ENCODE measurements around the gene KHDC1L.
A peak's percentile ranks its signal among the peaks of the same experiment; 100 is the strongest.
"Not testable (repeated sequence)": the region's sequence is repeated elsewhere in the genome, so short reads cannot be mapped to it uniquely, and the experiment has no call there.

Gene KHDC1L

DNA sequence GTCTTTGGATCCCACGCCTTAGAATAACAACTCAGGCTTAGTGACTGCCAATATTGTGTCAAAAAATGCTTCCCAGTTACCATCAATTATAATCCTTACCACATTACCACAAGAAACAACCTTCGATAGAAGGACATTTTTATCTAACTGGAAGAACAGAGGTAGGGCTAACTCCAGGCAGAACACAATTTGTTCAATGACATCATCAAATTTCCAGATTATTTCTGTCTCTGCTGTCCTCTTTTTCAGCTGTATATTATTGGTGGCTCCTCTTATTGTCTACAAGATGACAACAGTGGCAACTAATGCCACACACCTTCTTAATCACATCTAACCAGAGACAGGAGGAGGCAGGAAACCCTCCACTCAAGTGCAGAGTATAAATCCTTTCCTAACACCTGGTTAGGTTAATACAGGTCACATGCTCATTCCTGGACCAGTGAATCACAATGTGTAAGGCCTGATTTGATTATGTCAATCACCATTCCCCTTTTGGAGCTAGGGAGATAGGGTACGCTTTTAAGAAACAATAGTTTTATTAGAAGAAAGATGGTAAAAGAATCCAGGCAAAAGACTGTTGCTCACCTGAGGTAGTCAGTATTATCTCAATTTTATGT lies 18.0 kb downstream of the KHDC1L start:
- DNase-seq (ENCODE audit: low read depth, low spot score) = no peak

DNA sequence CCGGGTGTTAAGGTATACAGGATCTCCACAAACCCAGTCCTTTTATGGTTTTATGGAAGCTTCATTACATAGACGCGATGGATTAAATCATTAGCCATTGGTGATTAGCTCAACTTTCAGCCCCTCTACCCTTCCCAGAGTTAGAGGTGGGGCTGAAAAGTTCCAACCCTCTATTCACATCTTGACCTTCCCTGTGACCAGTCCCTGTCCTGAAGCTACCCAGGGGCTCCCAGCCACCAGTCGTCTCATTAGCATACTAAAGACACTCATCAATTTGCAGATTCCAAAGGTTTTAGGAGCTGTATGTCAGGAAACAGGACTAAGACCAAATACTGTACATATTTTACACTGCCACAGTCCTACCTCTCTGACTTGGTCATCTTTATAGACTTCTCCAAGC lies 21.0 kb downstream of the KHDC1L start:
- DNase-seq (ENCODE audit: low read depth, low spot score) = peak; percentile 28

- DNase-seq (ENCODE audit: low read depth, low spot score) = no peak
Measured at GRCh38 chr6:73203098-73203497, 22.2 kb downstream of the KHDC1L start.

DNA sequence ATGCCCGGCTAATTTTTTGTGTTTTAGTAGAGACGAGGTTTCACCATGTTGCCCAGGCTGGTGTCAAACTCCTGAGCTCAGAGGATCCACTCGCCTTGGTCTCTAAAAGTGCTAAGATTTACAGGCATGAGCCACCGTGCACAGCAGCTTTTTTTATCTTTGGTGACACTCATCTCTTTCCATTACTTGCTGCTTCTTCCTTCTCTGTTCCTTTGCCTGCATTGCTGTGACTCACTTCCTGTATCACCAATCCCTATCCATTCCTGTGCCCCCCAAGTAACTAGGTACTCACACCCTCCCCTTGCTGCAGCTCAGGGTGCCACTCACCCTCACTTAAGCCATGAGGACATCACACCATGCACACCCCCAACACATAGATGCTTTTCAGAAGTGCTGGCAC lies 24.6 kb downstream of the KHDC1L start:
- no peak for DNase-seq (ENCODE audit: low read depth, low spot score)

GRCh38 chr6:73200247-73200646 lies 25.0 kb downstream of the KHDC1L start:
- no peak for DNase-seq (ENCODE audit: low read depth, low spot score)

DNA sequence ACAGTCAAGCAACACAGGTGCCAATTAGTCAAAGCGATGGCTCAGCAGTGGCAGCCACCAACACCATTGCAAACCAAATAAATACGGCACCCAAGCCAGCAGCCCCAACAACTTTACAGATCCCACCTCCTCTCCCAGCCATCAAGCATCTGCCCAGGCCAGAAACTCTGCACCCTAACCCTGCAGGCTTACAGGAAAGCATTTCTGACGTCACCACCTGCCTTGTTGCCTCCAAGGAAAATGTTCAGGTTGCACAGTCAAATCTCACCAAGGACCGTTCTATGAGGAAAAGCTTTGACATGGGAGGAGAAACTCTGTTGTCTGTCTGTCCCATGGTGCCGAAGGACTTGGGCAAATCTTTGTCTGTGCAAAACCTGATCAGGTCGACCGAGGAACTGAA lies 30.6 kb downstream of the KHDC1L start:
- DNase-seq (ENCODE audit: low read depth, low spot score) = no peak

GRCh38 chr6:73193302-73193701 lies 32.0 kb downstream of the KHDC1L start:
- DNase-seq (ENCODE audit: low read depth, low spot score) = not testable (repeated sequence)

DNA sequence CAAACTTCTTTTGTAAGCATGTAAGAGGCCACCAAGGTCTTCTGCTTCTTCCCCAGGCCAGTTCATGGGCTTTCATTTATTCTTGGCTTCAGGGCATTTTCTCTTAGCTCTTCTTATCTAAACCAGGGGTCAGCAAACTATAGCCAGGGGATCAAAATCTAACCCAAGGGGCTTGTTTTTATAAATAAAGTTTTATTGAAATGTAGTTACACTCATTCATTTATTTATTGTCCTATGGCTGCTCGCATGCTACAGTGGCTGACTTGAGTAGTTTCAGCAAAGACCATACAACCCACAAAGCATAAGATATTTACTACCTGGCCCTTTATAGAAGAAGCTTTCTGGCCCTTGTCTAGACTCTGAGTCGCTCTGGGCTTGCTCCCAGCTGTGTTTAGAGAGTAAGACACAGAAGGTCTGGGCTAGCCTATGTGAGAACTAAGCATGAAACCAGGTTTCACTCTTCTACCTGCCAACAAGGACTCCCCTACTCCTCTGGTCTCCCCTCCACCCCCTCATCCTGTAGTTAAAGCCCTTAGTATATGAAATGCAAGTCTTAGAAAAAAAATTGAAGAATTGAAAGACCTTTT lies 43.2 kb downstream of the KHDC1L start:
- no peak for DNase-seq (ENCODE audit: low read depth, low spot score)

- DNase-seq (ENCODE audit: low read depth, low spot score) = no peak
Measured at GRCh38 chr6:73180763-73181619, 44.3 kb downstream of the KHDC1L start.

- no peak for DNase-seq (ENCODE audit: low read depth, low spot score)
Measured at GRCh38 chr6:73180076-73180738, 45.1 kb downstream of the KHDC1L start.

DNA sequence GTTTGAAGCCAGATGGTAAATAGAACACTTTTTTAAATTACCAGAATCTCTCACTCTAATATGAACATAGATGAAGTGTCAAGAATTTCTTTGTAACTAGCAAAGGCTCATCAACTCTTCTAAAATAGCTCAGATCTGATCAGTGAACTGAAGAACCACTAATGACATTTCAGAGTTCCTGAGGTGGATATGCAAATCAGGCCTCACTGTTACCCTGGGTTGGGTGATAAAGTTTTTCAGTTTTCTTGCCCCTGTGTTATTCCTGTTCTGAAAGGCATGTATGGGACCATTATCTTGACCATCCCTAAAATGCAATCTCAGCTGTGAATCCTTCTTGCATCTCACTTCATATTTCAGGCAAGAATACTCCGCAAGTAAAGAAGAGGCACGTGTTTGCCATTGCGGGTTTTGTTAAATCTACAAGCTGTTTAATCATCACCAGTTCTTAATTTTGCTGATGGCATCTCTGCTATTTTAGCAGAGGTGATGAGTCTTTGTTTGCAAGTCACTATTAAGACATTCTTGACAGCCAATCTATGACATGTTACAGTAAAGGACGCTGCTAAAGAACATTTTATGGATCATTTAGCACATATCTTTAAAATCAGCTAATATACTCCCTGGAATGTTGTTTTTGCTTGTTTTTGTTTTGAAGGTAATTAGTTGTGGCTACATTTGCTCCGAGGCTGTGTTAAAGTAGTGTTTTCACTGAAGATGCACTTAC lies 47.9 kb downstream of the KHDC1L start:
- DNase-seq (ENCODE audit: low read depth, low spot score) = no peak

GRCh38 chr6:73176057-73176456 lies 49.2 kb downstream of the KHDC1L start:
- no peak for DNase-seq (ENCODE audit: low read depth, low spot score)

GRCh38 chr6:73174646-73175045 lies 50.6 kb downstream of the KHDC1L start:
- DNase-seq (ENCODE audit: low read depth, low spot score) = no peak

Data from ELF-1 (cell line).